PC-3 (cell line): ENCODE data around the gene KLB. TPM values are rescaled to one million over a fixed set of nuclear protein-coding genes. Genes with fewer than 3 reads are reported as not detected.

Experiments
- ATAC-seq: fragments of 200-7000 bp; cut with Tn5 transposase; 2 replicates; pipeline ENCODE4 v1.9.1; 2020; ENCODE audit warnings: mild to moderate bottlenecking, moderate library complexity
- BruUV-seq: library from RNA; stranded (reverse); fragments of 400-500 nt; replicated peaks from 2 replicates; lab custom pipeline; 2021; lab: Mats Ljungman, UMichigan
- CTCF ChIA-PET: fragments of 300-600 bp; sonication (Branson Sonifier 250); formaldehyde crosslinking; loops from one replicate; lab custom pipeline; 2022; ENCODE audit warnings: antibody characterized with exemption; lab: Charles Lee
- POLR2A ChIA-PET: fragments of 300-600 bp; sonication (Branson Sonifier 250); formaldehyde crosslinking; loops from one replicate; lab custom pipeline; 2022; ENCODE audit warnings: antibody characterized with exemption; ENCODE audit not compliant: unreplicated experiment; lab: Charles Lee
- DNase-seq: peaks from one replicate; pipeline ENCODE4 v3.0.0-alpha.2; 2015
- H2AFZ ChIP-seq: fragments of 300-600 bp; sonication (generic); 2 replicates; pipeline ENCODE4 v1.6.0; 2016; ENCODE audit warnings: antibody characterized with exemption, low read length
- H3F3A ChIP-seq: fragments of 300-600 bp; sonication (generic); one replicate; pipeline ENCODE4 v1.6.0; 2017; ENCODE audit warnings: antibody characterized with exemption, low read length, control low read depth, mild to moderate bottlenecking; ENCODE audit not compliant: unreplicated experiment
- H3K27ac ChIP-seq: fragments of 300-600 bp; sonication (generic); 2 replicates; pipeline ENCODE4 v1.5.1; 2016; ENCODE audit warnings: mild to moderate bottlenecking, low read length
- H3K27me3 ChIP-seq: fragments of 300-600 bp; sonication (generic); 2 replicates; pipeline ENCODE4 v1.6.1; 2016; ENCODE audit warnings: low read length, mixed read lengths
- H3K36me3 ChIP-seq: fragments of 300-600 bp; sonication (generic); 2 replicates; pipeline ENCODE4 v1.6.1; 2016; ENCODE audit warnings: low read depth, mixed run types, low read length, mixed read lengths
- H3K4me1 ChIP-seq: fragments of 300-600 bp; sonication (generic); 2 replicates; pipeline ENCODE4 v1.5.1; 2016; ENCODE audit warnings: low read length; ENCODE audit not compliant: insufficient read depth
- H3K4me2 ChIP-seq: fragments of 300-600 bp; sonication (generic); 2 replicates; pipeline ENCODE4 v1.6.0; 2016; ENCODE audit warnings: low read length
- H3K4me3 ChIP-seq: fragments of 300-600 bp; sonication (generic); 2 replicates; pipeline ENCODE4 v1.5.1; 2016; ENCODE audit warnings: mild to moderate bottlenecking, low read length, mixed read lengths
- H3K79me2 ChIP-seq: fragments of 300-600 bp; sonication (generic); 2 replicates; pipeline ENCODE4 v1.6.1; 2017; ENCODE audit warnings: low read length, mixed read lengths
- H3K9ac ChIP-seq: fragments of 300-600 bp; sonication (generic); 2 replicates; pipeline ENCODE4 v1.6.0; 2016; ENCODE audit warnings: mild to moderate bottlenecking, low read length
- H3K9me2 ChIP-seq: fragments of 300-600 bp; sonication (generic); replicated peaks from 2 replicates; pipeline ENCODE4 v1.6.1; 2016; ENCODE audit warnings: mixed run types, low read length, mixed read lengths
- H3K9me3 ChIP-seq: fragments of 300-600 bp; sonication (generic); 2 replicates; pipeline ENCODE4 v1.6.1; 2016; ENCODE audit warnings: low read length, mixed read lengths
- H4K20me1 ChIP-seq: fragments of 300-600 bp; sonication (generic); 2 replicates; pipeline ENCODE4 v1.6.1; 2016; ENCODE audit warnings: low read length, mixed read lengths
- CTCF ChIP-seq: fragments of 300-600 bp; sonication (generic); conservative IDR thresholded peaks from 2 replicates; pipeline ENCODE4 v1.5.1; 2017; ENCODE audit warnings: antibody characterized with exemption, low read depth, mild to moderate bottlenecking, low read length
- EZH2 ChIP-seq: fragments of 300-600 bp; sonication (generic); IDR thresholded peaks from one replicate; pipeline ENCODE4 v1.6.1; 2017; ENCODE audit warnings: antibody characterized with exemption, mild to moderate bottlenecking, low read length; ENCODE audit not compliant: unreplicated experiment
- EZH2phosphoT487 ChIP-seq: fragments of 300-600 bp; sonication (generic); IDR thresholded peaks from 2 replicates; pipeline ENCODE4 v1.6.1; 2018; ENCODE audit warnings: mild to moderate bottlenecking, antibody characterized with exemption, low read length, borderline replicate concordance
- intact Hi-C: fragments of 100-400 bp; cut with micrococcal nuclease; formaldehyde crosslinking; loops from 2 replicates; pipeline ENCODE4 v1.9.0; 2023
- total RNA-seq: library from RNA; depleted of rRNA; stranded (reverse); fragments of >200 nt; gene quantifications from 2 replicates; pipeline ENCODE4 v1.2.3, GENCODE V29; 2014

KLB gene
- total RNA-seq, 1 experiment from 2014 or later, result not detected

- Histone ChIP-seq H3K4me1 (peaks cover 2% of the 10 kb centered on the region), H2AFZ (no peak overlapping the region), H3K9ac (no peak overlapping the region), H3K36me3 (peaks cover 44% of the 10 kb centered on the region), H3K9me3 (no peaks in the 10 kb centered on the region), H4K20me1 (peaks cover 41% of the 10 kb centered on the region), H3F3A (peaks cover 20% of the 10 kb centered on the region), H3K4me2 (no peak overlapping the region), H3K9me2 (no peaks in the 10 kb centered on the region), H3K4me3 (no peak overlapping the region), H3K27me3 (no peaks in the 10 kb centered on the region), H3K27ac (no peak overlapping the region), H3K79me2 (peaks cover 13% of the 10 kb centered on the region)
- TF ChIP-seq EZH2phosphoT487 (no peak), CTCF (no peak), EZH2 (no peak)
- ATAC-seq (no peak), DNase-seq (no peak)
- intact Hi-C loops, result no loop called here
- ChIA-PET CTCF (no interaction called here), POLR2A (no interaction called here)
- BruUV-seq, result no TSS peak
Observed at GRCh38 chr4:39451423-39452023, 44.8 kb downstream of the KLB start.

GRCh38 chr4:39452153-39452859 lies 45.6 kb downstream of the KLB start:
- POLR2A ChIA-PET, result no interaction called here
- no peak overlapping the region for H3K9ac ChIP-seq
- no peak overlapping the region for H3K27ac ChIP-seq
- H3K4me1 ChIP-seq, result peaks cover 10% of the 10 kb centered on the region
- H4K20me1 ChIP-seq, result peaks cover 49% of the 10 kb centered on the region
- no peaks in the 10 kb centered on the region for H3K9me3 ChIP-seq
- CTCF ChIA-PET, result no interaction called here
- H3K9me2 ChIP-seq, result no peaks in the 10 kb centered on the region
- BruUV-seq, result no TSS peak
- peaks cover 52% of the 10 kb centered on the region for H3K36me3 ChIP-seq
- no peak overlapping the region for H3K4me3 ChIP-seq
- H3F3A ChIP-seq, result peaks cover 24% of the 10 kb centered on the region
- intact Hi-C loops, result no loop called here
- no peak for TF ChIP-seq EZH2
- H3K4me2 ChIP-seq, result no peak overlapping the region
- DNase-seq, result no peak
- no peak for ATAC-seq
- H2AFZ ChIP-seq, result no peak overlapping the region
- H3K27me3 ChIP-seq, result no peaks in the 10 kb centered on the region
- peaks cover 21% of the 10 kb centered on the region for H3K79me2 ChIP-seq

- H2AFZ ChIP-seq, result no peak overlapping the region
- H3K9ac ChIP-seq, result no peak overlapping the region
- BruUV-seq, result no TSS peak
- H3K9me2 ChIP-seq, result no peaks in the 10 kb centered on the region
- TF ChIP-seq CTCF (no peak), EZH2 (no peak), EZH2phosphoT487 (no peak)
- H3K9me3 ChIP-seq, result no peaks in the 10 kb centered on the region
- peaks cover 12% of the 10 kb centered on the region for H3K4me1 ChIP-seq
- peaks cover 59% of the 10 kb centered on the region for H3K36me3 ChIP-seq
- DNase-seq (no peak), ATAC-seq (no peak)
- POLR2A ChIA-PET, result no interaction called here
- no peak overlapping the region for H3K4me2 ChIP-seq
- no peak overlapping the region for H3K4me3 ChIP-seq
- CTCF ChIA-PET, result no interaction called here
- peaks cover 56% of the 10 kb centered on the region for H4K20me1 ChIP-seq
- intact Hi-C loops, result no loop called here
- no peaks in the 10 kb centered on the region for H3K27me3 ChIP-seq
- no peak overlapping the region for H3K27ac ChIP-seq
- peaks cover 28% of the 10 kb centered on the region for H3K79me2 ChIP-seq
- H3F3A ChIP-seq, result peaks cover 22% of the 10 kb centered on the region
Observed at GRCh38 chr4:39452860-39453587, 46.3 kb downstream of the KLB start.
